ENCODE results near the gene FOSL2.

The FOSL2 gene

GRCh38 chr2:28348921-28349320 is 43.7 kb upstream of the FOSL2 start:
- Histone ChIP-seq H3K27ac (ENCODE audit: low read depth, low read length, poor library complexity, severe bottlenecking) (no peak overlapping the region), H3K4me3 (ENCODE audit: low read depth, low read length, poor library complexity, severe bottlenecking) (no peak overlapping the region), H3K9me2 (ENCODE audit: low read depth, low read length) (no peaks in the 10 kb centered on the region), H4K20me1 (ENCODE audit: insufficient read depth, low read length) (no peaks in the 10 kb centered on the region), H3F3A (ENCODE audit: insufficient read depth, low read length) (no peaks in the 10 kb centered on the region), H2AFZ (ENCODE audit: low read length) (no peak overlapping the region), H3K79me2 (ENCODE audit: insufficient read depth, low read length) (no peaks in the 10 kb centered on the region), H3K4me2 (ENCODE audit: low read length) (no peak overlapping the region), H3K9ac (ENCODE audit: low read length) (no peak overlapping the region), H3K27me3 (ENCODE audit: insufficient read depth, low read length) (no peaks in the 10 kb centered on the region), H3K9me3 (ENCODE audit: low read length) (no peaks in the 10 kb centered on the region), H3K36me3 (ENCODE audit: insufficient read depth, low read length) (no peaks in the 10 kb centered on the region), H3K4me1 (ENCODE audit: insufficient read depth, low read length, severe bottlenecking) (no peaks in the 10 kb centered on the region)
- no peak for TF ChIP-seq CTCF (IDR thresholded peaks at IDR 0.05; ENCODE audit: low read length)
- no peak for TF ChIP-seq EZH2 (IDR thresholded peaks at IDR 0.05; ENCODE audit: borderline replicate concordance, low read length)

- no peaks in the 10 kb centered on the region for H3K36me3 ChIP-seq (ENCODE audit: insufficient read depth, low read length)
- H4K20me1 ChIP-seq (ENCODE audit: insufficient read depth, low read length): no peaks in the 10 kb centered on the region
- H3K27me3 ChIP-seq (ENCODE audit: insufficient read depth, low read length): no peaks in the 10 kb centered on the region
- no peaks in the 10 kb centered on the region for H3K9me3 ChIP-seq (ENCODE audit: low read length)
- no peak overlapping the region for H2AFZ ChIP-seq (ENCODE audit: low read length)
- no peak overlapping the region for H3K4me3 ChIP-seq (ENCODE audit: low read depth, low read length, poor library complexity, severe bottlenecking)
- H3K9ac ChIP-seq (ENCODE audit: low read length): no peak overlapping the region
- no peaks in the 10 kb centered on the region for H3K9me2 ChIP-seq (ENCODE audit: low read depth, low read length)
- no peak overlapping the region for H3K27ac ChIP-seq (ENCODE audit: low read depth, low read length, poor library complexity, severe bottlenecking)
- H3K79me2 ChIP-seq (ENCODE audit: insufficient read depth, low read length): no peaks in the 10 kb centered on the region
- no peaks in the 10 kb centered on the region for H3F3A ChIP-seq (ENCODE audit: insufficient read depth, low read length)
- H3K4me2 ChIP-seq (ENCODE audit: low read length): no peak overlapping the region
- no peaks in the 10 kb centered on the region for H3K4me1 ChIP-seq (ENCODE audit: insufficient read depth, low read length, severe bottlenecking)
- TF ChIP-seq EZH2 (IDR thresholded peaks at IDR 0.05; ENCODE audit: borderline replicate concordance, low read length) (no peak), CTCF (IDR thresholded peaks at IDR 0.05; ENCODE audit: low read length) (no peak)
Observed at GRCh38 chr2:28349546-28350165, 43.0 kb upstream of the FOSL2 start.

GRCh38 chr2:28350196-28350595 is 42.5 kb upstream of the FOSL2 start:
- Histone ChIP-seq H3K4me3 (ENCODE audit: low read depth, low read length, poor library complexity, severe bottlenecking) (no peak overlapping the region), H3F3A (ENCODE audit: insufficient read depth, low read length) (no peaks in the 10 kb centered on the region), H2AFZ (ENCODE audit: low read length) (no peak overlapping the region), H3K4me1 (ENCODE audit: insufficient read depth, low read length, severe bottlenecking) (no peaks in the 10 kb centered on the region), H3K27ac (ENCODE audit: low read depth, low read length, poor library complexity, severe bottlenecking) (no peak overlapping the region), H3K27me3 (ENCODE audit: insufficient read depth, low read length) (no peaks in the 10 kb centered on the region), H3K36me3 (ENCODE audit: insufficient read depth, low read length) (no peaks in the 10 kb centered on the region), H3K9ac (ENCODE audit: low read length) (no peak overlapping the region), H3K4me2 (ENCODE audit: low read length) (no peak overlapping the region), H3K9me3 (ENCODE audit: low read length) (no peaks in the 10 kb centered on the region), H3K79me2 (ENCODE audit: insufficient read depth, low read length) (no peaks in the 10 kb centered on the region), H4K20me1 (ENCODE audit: insufficient read depth, low read length) (no peaks in the 10 kb centered on the region), H3K9me2 (ENCODE audit: low read depth, low read length) (no peaks in the 10 kb centered on the region)
- TF ChIP-seq EZH2 (IDR thresholded peaks at IDR 0.05; ENCODE audit: borderline replicate concordance, low read length): no peak
- no peak for TF ChIP-seq CTCF (IDR thresholded peaks at IDR 0.05; ENCODE audit: low read length)
